GM23248 (cell line): ENCODE measurements around the gene PTGES. TPM values are rescaled to one million over a fixed set of nuclear protein-coding genes. Genes with fewer than 3 reads are reported as not detected.
A peak's percentile ranks its signal among the peaks of the same experiment; 100 is the strongest.

Experiments
- DNase-seq: peaks from one replicate; pipeline ENCODE4 v3.0.0-alpha.2; 2015
- H2AFZ ChIP-seq: fragments of 200-600 bp; sonication (generic); 2 replicates; pipeline ENCODE4 v1.6.1; 2016; ENCODE audit warnings: antibody characterized with exemption
- H3F3A ChIP-seq: fragments of 200-600 bp; sonication (generic); 2 replicates; pipeline ENCODE4 v1.6.1; 2016; ENCODE audit warnings: mild to moderate bottlenecking, antibody characterized with exemption, mixed run types; ENCODE audit not compliant: insufficient read depth
- H3K27ac ChIP-seq: fragments of 200-600 bp; sonication (generic); 2 replicates; pipeline ENCODE4 v1.5.1; 2016; ENCODE audit warnings: mild to moderate bottlenecking
- H3K27me3 ChIP-seq: fragments of 200-600 bp; sonication (generic); replicated peaks from 2 replicates; pipeline ENCODE4 v1.6.1; 2016; ENCODE audit warnings: mild to moderate bottlenecking; ENCODE audit not compliant: insufficient read depth
- H3K36me3 ChIP-seq: fragments of 200-600 bp; sonication (generic); 2 replicates; pipeline ENCODE4 v1.6.1; 2016; ENCODE audit warnings: low read depth, mild to moderate bottlenecking
- H3K4me1 ChIP-seq: fragments of 200-600 bp; sonication (generic); 2 replicates; pipeline ENCODE4 v1.6.1; 2016; ENCODE audit warnings: mild to moderate bottlenecking; ENCODE audit not compliant: insufficient read depth
- H3K4me2 ChIP-seq: fragments of 200-600 bp; sonication (generic); one replicate; pipeline ENCODE4 v1.6.1; 2016; ENCODE audit warnings: mild to moderate bottlenecking; ENCODE audit not compliant: unreplicated experiment
- H3K4me3 ChIP-seq: fragments of 200-600 bp; sonication (generic); 2 replicates; pipeline ENCODE4 v1.5.1; 2016; ENCODE audit warnings: mild to moderate bottlenecking
- H3K79me2 ChIP-seq: fragments of 200-600 bp; sonication (generic); 2 replicates; pipeline ENCODE4 v1.6.1; 2016; ENCODE audit warnings: mild to moderate bottlenecking; ENCODE audit not compliant: insufficient read depth
- H3K9ac ChIP-seq: fragments of 200-600 bp; sonication (generic); 2 replicates; pipeline ENCODE4 v1.6.1; 2016; ENCODE audit warnings: mild to moderate bottlenecking
- H3K9me2 ChIP-seq: fragments of 200-600 bp; sonication (generic); 2 replicates; pipeline ENCODE4 v1.6.1; 2016; ENCODE audit warnings: mixed run types, mild to moderate bottlenecking, moderate library complexity; ENCODE audit not compliant: insufficient read depth
- H3K9me3 ChIP-seq: fragments of 200-600 bp; sonication (generic); one replicate; pipeline ENCODE4 v1.6.1; 2017; ENCODE audit warnings: low read depth
- H4K20me1 ChIP-seq: fragments of 200-600 bp; sonication (generic); 2 replicates; pipeline ENCODE4 v1.6.0; 2016; ENCODE audit not compliant: insufficient read depth
- EZH2 ChIP-seq: fragments of 200-600 bp; sonication (generic); IDR thresholded peaks from 2 replicates; pipeline ENCODE4 v1.6.1; 2018; ENCODE audit warnings: antibody characterized with exemption, mild to moderate bottlenecking; ENCODE audit not compliant: insufficient read depth, poor library complexity, severe bottlenecking
- EZH2phosphoT487 ChIP-seq: fragments of 200-600 bp; sonication (generic); IDR thresholded peaks from 2 replicates; pipeline ENCODE4 v1.6.1; 2018; ENCODE audit warnings: antibody characterized with exemption, moderate library complexity, mild to moderate bottlenecking, low read depth; ENCODE audit not compliant: insufficient read depth
- WGBS, 2 experiments: methylation state at CpG; one replicate each; pipeline ENCODE4 v1.1.6; 2015 to 2017; ENCODE audit warnings: low lambda C conversion rate in 2 of 2, low coverage in 1 of 2; ENCODE audit errors: missing lambda C conversion rate in 2 of 2; 5-methylcytosine and 5-hydroxymethylcytosine counted together
- in situ Hi-C: fragments of 300-500 bp; cut with MboI; formaldehyde crosslinking; loops from 2 replicates; pipeline ENCODE4 v1.15.0; 2020
- polyA plus RNA-seq: library from polyadenylated mRNA; unstranded; fragments of >200 nt; fragmentation: Nextera tagmentation; extraction: Ambion mirVana; gene quantifications from 2 replicates; pipeline ENCODE4 v1.2.1, GENCODE V29; 2016
- total RNA-seq: library from RNA; depleted of rRNA; stranded (reverse); fragments of >200 nt; shearing (Covaris generic); gene quantifications from 2 replicates; pipeline ENCODE4 v1.2.3, GENCODE V29; 2014

Gene PTGES
- total and polyA plus RNA-seq, 2 experiments from 2014 or later: 12.6 to 22.0 TPM

DNA sequence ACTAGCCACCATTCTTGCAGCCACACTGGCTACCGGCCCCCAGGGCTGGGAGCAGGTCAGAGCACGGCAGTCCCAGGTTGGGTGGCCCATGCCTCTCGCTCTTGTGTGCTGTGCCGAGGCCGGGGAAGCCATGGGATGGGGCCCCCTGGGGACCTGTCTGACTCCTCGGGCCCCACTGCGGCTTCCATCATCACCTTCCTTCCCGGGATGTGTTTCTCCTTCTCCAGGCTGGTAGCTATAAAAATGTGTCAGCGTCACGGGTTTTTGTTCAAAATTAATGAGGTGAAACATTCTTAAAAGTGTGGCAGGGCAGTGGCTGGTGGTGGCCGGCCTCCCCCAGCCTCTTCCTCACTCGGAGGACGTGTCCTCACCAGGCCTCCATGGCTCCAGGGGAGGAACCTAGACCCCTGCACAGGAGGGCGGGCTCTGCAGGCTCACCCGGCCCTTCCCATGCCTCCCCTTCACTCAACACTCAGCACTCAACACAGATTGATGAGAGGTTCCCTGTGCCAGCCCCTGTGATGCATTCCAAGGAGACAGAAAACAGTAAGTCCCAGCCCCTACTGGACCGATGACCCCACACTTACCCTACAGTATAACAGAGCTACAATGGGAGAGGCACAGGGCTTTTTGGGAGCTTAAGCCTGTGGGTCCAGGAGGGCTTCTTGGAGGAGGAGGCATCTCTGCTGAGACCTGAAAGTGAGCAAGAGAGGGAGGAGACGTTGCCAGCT is 43.2 kb downstream of the PTGES start:
- peak; percentile 56 for DNase-seq
- Histone ChIP-seq H2AFZ (no peak overlapping the region), H3K4me3 (no peak overlapping the region), H3K9ac (peak overlapping the region; percentile 91), H4K20me1 (no peaks in the 10 kb centered on the region), H3K4me2 (peak overlapping the region; percentile 51), H3K4me1 (peaks cover 68% of the 10 kb centered on the region), H3K9me2 (no peaks in the 10 kb centered on the region), H3K27me3 (no peaks in the 10 kb centered on the region), H3K79me2 (peaks cover 70% of the 10 kb centered on the region), H3F3A (peaks cover 66% of the 10 kb centered on the region), H3K27ac (peak overlapping the region; percentile 99), H3K9me3 (no peaks in the 10 kb centered on the region), H3K36me3 (no peaks in the 10 kb centered on the region)
- in situ Hi-C loops: no loop called here
- WGBS, 2 experiments: 28 to 30% methylated on average over 17 of the region's 17 CpGs
- TF ChIP-seq EZH2 (no peak), EZH2phosphoT487 (no peak)

DNA sequence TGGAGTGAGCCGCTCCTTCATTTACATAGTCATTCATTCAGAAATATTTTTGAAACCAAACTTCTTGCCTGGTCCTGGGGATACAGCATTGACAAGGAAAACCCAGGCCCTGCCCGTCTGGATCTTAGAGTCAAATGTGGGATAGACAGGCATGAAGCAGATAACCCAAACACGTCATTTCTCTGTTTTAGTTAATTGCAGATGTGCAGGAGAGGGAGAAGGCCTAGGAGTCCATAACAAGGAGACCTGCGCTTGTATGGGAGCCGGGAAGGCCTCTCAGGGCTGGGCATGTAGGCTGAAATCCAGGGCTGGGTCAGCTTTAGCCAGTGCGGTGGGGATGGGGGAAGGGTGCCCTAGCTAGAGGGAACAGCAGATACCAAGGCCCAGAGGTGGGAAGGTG is 44.0 kb downstream of the PTGES start:
- H2AFZ ChIP-seq: no peak overlapping the region
- no peak overlapping the region for H3K4me3 ChIP-seq
- peaks cover 78% of the 10 kb centered on the region for H3K79me2 ChIP-seq
- peaks cover 70% of the 10 kb centered on the region for H3F3A ChIP-seq
- peak overlapping the region; percentile 51 for H3K4me2 ChIP-seq
- H3K4me1 ChIP-seq: peaks cover 68% of the 10 kb centered on the region
- DNase-seq: peak; percentile 74
- H3K27ac ChIP-seq: peak overlapping the region; percentile 99
- H3K27me3 ChIP-seq: no peaks in the 10 kb centered on the region
- no peaks in the 10 kb centered on the region for H4K20me1 ChIP-seq
- H3K9me2 ChIP-seq: no peaks in the 10 kb centered on the region
- in situ Hi-C loops: no loop called here
- H3K36me3 ChIP-seq: no peaks in the 10 kb centered on the region
- peak overlapping the region; percentile 91 for H3K9ac ChIP-seq
- no peak for TF ChIP-seq EZH2
- 20 to 26% methylated on average over 6 of the region's 6 CpGs for WGBS, 2 experiments
- H3K9me3 ChIP-seq: no peaks in the 10 kb centered on the region

DNA sequence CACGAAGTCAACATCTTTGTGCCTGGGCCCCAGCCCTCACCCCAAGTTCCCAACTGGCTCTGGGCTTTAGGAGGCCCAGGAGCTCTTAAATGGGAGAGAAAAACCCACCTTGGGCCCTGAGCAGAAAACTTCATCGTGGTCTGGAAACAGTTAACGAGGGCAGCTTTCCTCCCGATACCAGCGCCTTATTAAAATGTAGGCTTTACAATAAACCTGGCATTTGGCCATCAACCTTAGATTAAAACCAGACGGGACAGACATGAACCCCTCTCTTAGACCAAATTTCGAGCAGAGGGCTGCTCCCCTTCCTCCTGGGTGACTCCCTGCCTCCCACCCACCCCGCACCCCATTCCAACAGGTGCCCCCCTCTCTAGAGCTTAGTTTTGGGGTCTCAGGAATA is 48.0 kb downstream of the PTGES start:
- H3K4me1 ChIP-seq: peaks cover 64% of the 10 kb centered on the region
- DNase-seq: no peak
- H3F3A ChIP-seq: peaks cover 67% of the 10 kb centered on the region
- in situ Hi-C loops: no loop called here
- H3K4me3 ChIP-seq: no peak overlapping the region
- H3K27ac ChIP-seq: peak overlapping the region; percentile 100
- H3K9ac ChIP-seq: peak overlapping the region; percentile 99
- WGBS, 2 experiments: 40 to 46% methylated on average over 8 of the region's 8 CpGs
- H3K4me2 ChIP-seq: no peak overlapping the region
- no peaks in the 10 kb centered on the region for H4K20me1 ChIP-seq
- peaks cover 94% of the 10 kb centered on the region for H3K79me2 ChIP-seq
- H3K36me3 ChIP-seq: 0 out of 2 replicates have a peak, but pooled peaks cover 4% of the 10 kb centered on the region
- TF ChIP-seq EZH2 (no peak), EZH2phosphoT487 (no peak)
- H2AFZ ChIP-seq: no peak overlapping the region
- no peaks in the 10 kb centered on the region for H3K9me2 ChIP-seq
- H3K9me3 ChIP-seq: no peaks in the 10 kb centered on the region
- H3K27me3 ChIP-seq: no peaks in the 10 kb centered on the region

DNA sequence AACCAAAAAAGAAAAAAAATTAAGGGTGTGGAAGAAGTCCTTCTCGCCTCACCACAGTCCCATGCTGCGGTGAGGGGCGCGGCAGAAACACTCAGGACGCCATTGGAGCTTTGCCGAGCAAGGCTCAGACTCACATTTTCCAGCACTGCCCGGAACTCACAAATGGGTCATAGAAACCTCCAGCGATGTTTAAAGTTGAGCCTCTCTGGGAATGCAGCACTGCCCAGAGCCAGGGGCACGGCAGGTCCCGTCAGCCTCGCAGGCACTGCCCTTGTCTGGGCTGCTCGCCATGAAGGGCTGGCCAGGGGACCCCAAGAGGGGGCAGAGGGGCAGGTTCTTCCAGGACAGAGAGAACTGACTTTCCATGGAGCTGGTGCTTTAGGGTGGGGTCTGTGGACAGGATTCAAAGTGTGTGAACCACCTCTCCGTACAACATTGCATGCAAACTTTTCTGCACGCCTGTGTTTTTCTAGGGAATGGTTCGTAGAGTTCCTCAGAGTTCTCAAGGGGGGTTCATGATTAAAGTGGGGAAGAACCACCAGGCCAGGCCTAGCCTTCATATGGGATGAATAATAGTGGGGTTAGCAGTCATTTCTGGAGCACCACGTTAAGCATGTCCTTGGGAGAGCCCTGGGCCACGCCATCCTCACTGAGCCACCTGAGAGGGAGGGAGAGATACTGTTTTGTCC is 49.0 kb downstream of the PTGES start:
- Histone ChIP-seq H3K79me2 (peaks cover 94% of the 10 kb centered on the region), H3K9me3 (no peaks in the 10 kb centered on the region), H3K9me2 (no peaks in the 10 kb centered on the region), H3F3A (peaks cover 68% of the 10 kb centered on the region), H3K4me1 (peaks cover 64% of the 10 kb centered on the region), H4K20me1 (no peaks in the 10 kb centered on the region), H3K36me3 (0 out of 2 replicates have a peak, but pooled peaks cover 4% of the 10 kb centered on the region), H3K27ac (peak overlapping the region; percentile 100), H3K9ac (peak overlapping the region; percentile 99), H3K4me3 (peak overlapping the region; percentile 40), H3K4me2 (peak overlapping the region; percentile 77), H3K27me3 (no peaks in the 10 kb centered on the region), H2AFZ (no peak overlapping the region)
- WGBS, 2 experiments: 17 to 19% methylated on average over 17 of the region's 17 CpGs
- in situ Hi-C loops: no loop called here
- DNase-seq: peak; percentile 95
- TF ChIP-seq EZH2: no peak
- no peak for TF ChIP-seq EZH2phosphoT487
